Ishikawa (cell line): ENCODE measurements around the gene GALNTL6.
A peak's percentile ranks its signal among the peaks of the same experiment; 100 is the strongest.

Experiments
- CEBPB ChIP-seq: IDR thresholded peaks from 2 replicates; pipeline ENCODE4 v1.6.1; 2012
- CREB1 ChIP-seq: IDR thresholded peaks from 2 replicates; pipeline ENCODE4 v1.6.1; 2012; ENCODE audit warnings: low read depth
- EGR1 ChIP-seq: IDR thresholded peaks from 2 replicates; pipeline ENCODE4 v1.6.1; 2012
- EP300 ChIP-seq: IDR thresholded peaks from 2 replicates; pipeline ENCODE4 v1.6.1; 2012; ENCODE audit warnings: borderline replicate concordance
- FOXM1 ChIP-seq: IDR thresholded peaks from 2 replicates; pipeline ENCODE4 v1.6.1; 2012; ENCODE audit warnings: low read depth, borderline replicate concordance
- NFIC ChIP-seq: IDR thresholded peaks from 2 replicates; pipeline ENCODE4 v1.6.1; 2012
- RAD21 ChIP-seq: IDR thresholded peaks from 2 replicates; pipeline ENCODE4 v1.6.1; 2012; ENCODE audit warnings: low read depth
- REST ChIP-seq: IDR thresholded peaks from 2 replicates; pipeline ENCODE4 v1.6.1; 2012; ENCODE audit warnings: low read depth, mild to moderate bottlenecking
- TAF1 ChIP-seq: IDR thresholded peaks from 2 replicates; pipeline ENCODE4 v1.6.1; 2012; ENCODE audit warnings: low read depth, mild to moderate bottlenecking
- TCF12 ChIP-seq: IDR thresholded peaks from 2 replicates; pipeline ENCODE4 v1.6.1; 2012; ENCODE audit warnings: low read depth
- TEAD4 ChIP-seq: IDR thresholded peaks from 2 replicates; pipeline ENCODE4 v1.6.1; 2012
- USF1 ChIP-seq: IDR thresholded peaks from 2 replicates; pipeline ENCODE4 v1.6.1; 2012
- YY1 ChIP-seq: IDR thresholded peaks from 2 replicates; pipeline ENCODE4 v1.6.1; 2012; ENCODE audit warnings: low read depth
- ZBTB7A ChIP-seq: IDR thresholded peaks from 2 replicates; pipeline ENCODE4 v1.6.1; 2012; ENCODE audit warnings: low read depth
- TF ChIP-seq, protein P1 (sequence below): IDR thresholded peaks from 2 replicates; pipeline ENCODE4 v1.6.1; 2012

GALNTL6 gene

GRCh38 chr4:172486531-172486930 lies 673.3 kb downstream of the GALNTL6 start:
- no peak for TF ChIP-seq YY1
- TF ChIP-seq, protein P1, sequence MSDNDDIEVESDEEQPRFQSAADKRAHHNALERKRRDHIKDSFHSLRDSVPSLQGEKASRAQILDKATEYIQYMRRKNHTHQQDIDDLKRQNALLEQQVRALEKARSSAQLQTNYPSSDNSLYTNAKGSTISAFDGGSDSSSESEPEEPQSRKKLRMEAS, result no peak
- no peak for TF ChIP-seq TAF1
- TF ChIP-seq CEBPB, result no peak
- TF ChIP-seq NFIC, result no peak
- no peak for TF ChIP-seq TCF12
- TF ChIP-seq ZBTB7A, result no peak
- no peak for TF ChIP-seq EGR1
- TF ChIP-seq RAD21, result no peak
- no peak for TF ChIP-seq TEAD4
- TF ChIP-seq EP300, result no peak
- TF ChIP-seq FOXM1, result no peak
- no peak for TF ChIP-seq USF1
- TF ChIP-seq CREB1, result no peak
- no peak for TF ChIP-seq REST

- TF ChIP-seq CEBPB (no peak), FOXM1 (no peak), CREB1 (no peak), TCF12 (no peak)
Observed at GRCh38 chr4:172489861-172490260, 676.7 kb downstream of the GALNTL6 start.

GRCh38 chr4:172495769-172496168 lies 682.6 kb downstream of the GALNTL6 start:
- TF ChIP-seq CREB1 (no peak), TAF1 (no peak), TEAD4 (no peak), FOXM1 (no peak), NFIC (no peak), YY1 (no peak), ZBTB7A (no peak), TCF12 (no peak), EP300 (no peak), CEBPB (no peak), RAD21 (no peak), USF1 (no peak), EGR1 (no peak), REST (no peak)
- TF ChIP-seq, protein P1, result no peak

DNA sequence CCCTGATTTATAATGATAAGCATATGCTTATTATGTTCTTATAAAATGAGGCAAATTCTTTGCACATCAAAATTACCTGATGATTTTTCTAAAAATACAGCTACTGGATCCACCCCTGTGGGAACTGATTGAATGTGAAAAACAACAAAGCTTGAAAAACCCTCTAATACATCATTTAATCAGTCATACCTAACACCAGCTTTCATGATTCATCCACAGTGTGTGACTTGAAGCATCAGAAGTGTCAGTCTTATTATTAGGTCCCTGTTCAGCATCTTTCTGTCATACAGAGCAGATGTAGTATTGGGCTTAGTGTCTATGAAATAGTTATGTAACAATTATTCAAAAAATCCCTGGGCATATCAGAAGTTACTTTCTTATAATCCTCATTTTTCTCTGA lies 684.1 kb downstream of the GALNTL6 start:
- TF ChIP-seq, protein P1, result no peak
- TF ChIP-seq USF1, result no peak

GRCh38 chr4:172514011-172514410 lies 700.8 kb downstream of the GALNTL6 start:
- TF ChIP-seq, protein P1, result no peak
- peak; percentile 62 for TF ChIP-seq NFIC

DNA sequence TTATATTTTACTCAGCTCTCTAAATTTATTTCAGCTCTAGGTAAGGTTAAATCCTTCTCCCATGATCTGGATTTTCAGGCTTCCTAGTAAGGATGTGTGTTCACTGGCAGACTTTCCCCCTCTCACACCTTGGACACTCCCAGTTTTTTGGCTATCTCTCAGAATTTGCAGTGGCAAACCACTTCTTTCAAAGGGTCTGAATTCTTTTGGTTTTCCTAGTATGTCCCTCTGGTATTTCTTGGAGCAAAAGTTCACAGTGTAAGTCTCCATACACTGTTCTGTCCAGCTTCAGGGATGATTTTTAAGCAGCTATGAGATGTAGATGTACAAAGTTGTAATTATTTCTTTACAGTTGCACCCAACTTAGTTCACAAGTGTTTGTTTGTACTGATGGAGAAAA lies 701.6 kb downstream of the GALNTL6 start:
- TF ChIP-seq EP300 (no peak), YY1 (no peak), RAD21 (no peak), CREB1 (no peak), NFIC (no peak)
